ENCODE measurements around the gene MIA3.
A peak's percentile ranks its signal among the peaks of the same experiment; 100 is the strongest.

Gene MIA3

GRCh38 chr1:222631611-222632208 lies 13.8 kb downstream of the MIA3 start:
- Histone ChIP-seq H3K36me3 (peaks cover 93% of the 10 kb centered on the region), H3K9ac (no peak overlapping the region), H3K27me3 (no peaks in the 10 kb centered on the region), H3K4me1 (peaks cover 14% of the 10 kb centered on the region), H4K20me1 (no peaks in the 10 kb centered on the region), H3K4me3 (no peak overlapping the region), H3K27ac (no peak overlapping the region), H3K9me3 (no peaks in the 10 kb centered on the region), H3K4me2 (no peak overlapping the region)
- TF ChIP-seq Cebpa-rat (IDR thresholded peaks at IDR 0.05), result no peak

GRCh38 chr1:222632749-222633148 lies 14.9 kb downstream of the MIA3 start:
- Histone ChIP-seq H3K4me3 (no peak overlapping the region), H4K20me1 (no peaks in the 10 kb centered on the region), H3K36me3 (peaks cover 90% of the 10 kb centered on the region), H3K27me3 (no peaks in the 10 kb centered on the region), H3K9me3 (no peaks in the 10 kb centered on the region), H3K9ac (no peak overlapping the region), H3K4me1 (peaks cover 14% of the 10 kb centered on the region), H3K4me2 (no peak overlapping the region), H3K27ac (no peak overlapping the region)
- TF ChIP-seq Cebpa-rat (IDR thresholded peaks at IDR 0.05), result no peak

GRCh38 chr1:222634180-222635013 lies 16.5 kb downstream of the MIA3 start:
- no peaks in the 10 kb centered on the region for H3K27me3 ChIP-seq
- no peak for TF ChIP-seq Cebpa-rat (IDR thresholded peaks at IDR 0.05)
- H4K20me1 ChIP-seq, result no peaks in the 10 kb centered on the region
- peaks cover 14% of the 10 kb centered on the region for H3K4me1 ChIP-seq
- peak overlapping the region; percentile 41 for H3K4me2 ChIP-seq
- H3K9ac ChIP-seq, result no peak overlapping the region
- peaks cover 81% of the 10 kb centered on the region for H3K36me3 ChIP-seq
- no peak overlapping the region for H3K27ac ChIP-seq
- no peak overlapping the region for H3K4me3 ChIP-seq
- no peaks in the 10 kb centered on the region for H3K9me3 ChIP-seq

GRCh38 chr1:222641269-222641948 lies 23.5 kb downstream of the MIA3 start:
- Histone ChIP-seq H3K36me3 (peaks cover 31% of the 10 kb centered on the region), H4K20me1 (no peaks in the 10 kb centered on the region), H3K27ac (no peak overlapping the region), H3K9ac (no peak overlapping the region), H3K4me1 (peaks cover 18% of the 10 kb centered on the region), H3K9me3 (no peaks in the 10 kb centered on the region), H3K27me3 (no peaks in the 10 kb centered on the region), H3K4me2 (no peak overlapping the region), H3K4me3 (no peak overlapping the region)
- no peak for TF ChIP-seq Cebpa-rat (IDR thresholded peaks at IDR 0.05)

GRCh38 chr1:222642468-222642867 lies 24.6 kb downstream of the MIA3 start:
- Histone ChIP-seq H3K4me1 (peaks cover 18% of the 10 kb centered on the region), H3K9ac (no peak overlapping the region), H4K20me1 (no peaks in the 10 kb centered on the region), H3K27ac (no peak overlapping the region), H3K4me2 (no peak overlapping the region), H3K36me3 (peaks cover 26% of the 10 kb centered on the region), H3K4me3 (no peak overlapping the region), H3K9me3 (no peaks in the 10 kb centered on the region), H3K27me3 (no peaks in the 10 kb centered on the region)
- TF ChIP-seq Cebpa-rat (IDR thresholded peaks at IDR 0.05), result no peak

GRCh38 chr1:222643606-222643937 lies 25.7 kb downstream of the MIA3 start:
- TF ChIP-seq Cebpa-rat (IDR thresholded peaks at IDR 0.05), result no peak
- no peaks in the 10 kb centered on the region for H3K27me3 ChIP-seq
- H3K9ac ChIP-seq, result peak overlapping the region; percentile 96
- H3K27ac ChIP-seq, result peak overlapping the region; percentile 93
- H3K36me3 ChIP-seq, result peaks cover 23% of the 10 kb centered on the region
- H3K4me1 ChIP-seq, result peaks cover 18% of the 10 kb centered on the region
- no peaks in the 10 kb centered on the region for H3K9me3 ChIP-seq
- peak overlapping the region; percentile 72 for H3K4me2 ChIP-seq
- H4K20me1 ChIP-seq, result no peaks in the 10 kb centered on the region
- peak overlapping the region; percentile 83 for H3K4me3 ChIP-seq

- Histone ChIP-seq H3K36me3 (peaks cover 26% of the 10 kb centered on the region), H3K4me2 (peak overlapping the region; percentile 72), H3K4me1 (peaks cover 18% of the 10 kb centered on the region), H3K27ac (peak overlapping the region; percentile 93), H3K4me3 (peak overlapping the region; percentile 83), H3K9me3 (no peaks in the 10 kb centered on the region), H4K20me1 (no peaks in the 10 kb centered on the region), H3K9ac (peak overlapping the region; percentile 96), H3K27me3 (no peaks in the 10 kb centered on the region)
- no peak for TF ChIP-seq Cebpa-rat (IDR thresholded peaks at IDR 0.05)
Measured at GRCh38 chr1:222643938-222644635, 26.2 kb downstream of the MIA3 start.

GRCh38 chr1:222644636-222644980 lies 26.7 kb downstream of the MIA3 start:
- no peak for TF ChIP-seq Cebpa-rat (IDR thresholded peaks at IDR 0.05)
- H3K4me2 ChIP-seq, result peak overlapping the region; percentile 72
- peak overlapping the region; percentile 96 for H3K9ac ChIP-seq
- peak overlapping the region; percentile 93 for H3K27ac ChIP-seq
- H3K9me3 ChIP-seq, result no peaks in the 10 kb centered on the region
- H3K4me3 ChIP-seq, result peak overlapping the region; percentile 83
- H3K36me3 ChIP-seq, result peaks cover 31% of the 10 kb centered on the region
- no peaks in the 10 kb centered on the region for H4K20me1 ChIP-seq
- no peaks in the 10 kb centered on the region for H3K27me3 ChIP-seq
- H3K4me1 ChIP-seq, result peaks cover 18% of the 10 kb centered on the region

GRCh38 chr1:222652676-222653075 lies 34.8 kb downstream of the MIA3 start:
- Histone ChIP-seq H3K9me3 (no peaks in the 10 kb centered on the region), H3K27ac (no peak overlapping the region), H3K27me3 (no peaks in the 10 kb centered on the region), H3K4me2 (no peak overlapping the region), H3K36me3 (peaks cover 82% of the 10 kb centered on the region), H3K4me3 (no peak overlapping the region), H3K9ac (no peak overlapping the region), H4K20me1 (no peaks in the 10 kb centered on the region), H3K4me1 (peaks cover 21% of the 10 kb centered on the region)
- no peak for TF ChIP-seq Cebpa-rat (IDR thresholded peaks at IDR 0.05)

Measured in BLaER1 (cell line).